B cell (primary cell): ENCODE measurements around the gene SLCO3A1. TPM values are rescaled to one million over a fixed set of nuclear protein-coding genes. Genes with fewer than 3 reads are reported as not detected.

Source experiments
- ATAC-seq: fragments of 200-7000 bp; cut with Tn5 transposase; one replicate; pipeline ENCODE4 v1.10.0; 2021; ENCODE audit warnings: low read depth, mild to moderate bottlenecking, moderate number of reproducible peaks, moderate library complexity
- CTCF ChIA-PET: fragments of 350-600 bp; sonication (Branson Sonifier 250); formaldehyde crosslinking; loops from one replicate; lab custom pipeline; 2021; ENCODE audit warnings: antibody characterized with exemption, inconsistent platforms; lab: Charles Lee
- POLR2A ChIA-PET: fragments of 350-600 bp; sonication (Branson Sonifier 250); formaldehyde crosslinking; loops from one replicate; lab custom pipeline; 2021; ENCODE audit warnings: antibody characterized with exemption; lab: Charles Lee
- DNase-seq: peaks from one replicate; pipeline ENCODE4 v3.0.0; 2013
- H2AFZ ChIP-seq: 2 replicates; pipeline ENCODE4 v1.6.1; 2012; ENCODE audit warnings: mild to moderate bottlenecking, low read depth, low read length; ENCODE audit not compliant: insufficient read depth, poor library complexity, severe bottlenecking
- H3K27ac ChIP-seq, 2 donors: 1 replicate in 1 of 2; 2 replicates in 1 of 2; pipeline ENCODE4 v1.5.1; 2012 to 2013; ENCODE audit warnings: low read length in 2 of 2, mild to moderate bottlenecking in 2 of 2, moderate library complexity in 1 of 2
- H3K27me3 ChIP-seq, 4 experiments: fragments of 200-600 bp in 1 of 4; sonication (generic) in 1 of 4; replicated peaks in 1 of 4; 1 replicate in 2 of 4; 2 replicates in 2 of 4; pipeline versions ENCODE4 v1.6.1 to v1.7.0; 2013 to 2016; ENCODE audit warnings: low read length in 3 of 4, mild to moderate bottlenecking in 2 of 4, mixed read lengths in 1 of 4, moderate library complexity in 1 of 4; ENCODE audit not compliant: insufficient read depth in 4 of 4, control insufficient read depth in 3 of 4; ENCODE audit errors: control extremely low read depth in 1 of 4
- H3K36me3 ChIP-seq, 2 experiments: replicated peaks in 1 of 2; 1 replicate in 1 of 2; 2 replicates in 1 of 2; pipeline versions ENCODE4 v1.6.1 to v1.7.1; 2013; ENCODE audit warnings: low read length in 1 of 2; ENCODE audit not compliant: insufficient read depth in 2 of 2, control insufficient read depth in 1 of 2; ENCODE audit errors: control extremely low read depth in 1 of 2, extremely low read depth in 1 of 2
- H3K4me1 ChIP-seq, 2 donors: fragments of 200-600 bp in 1 of 2; sonication (generic) in 1 of 2; 1 replicate in 1 of 2; 2 replicates in 1 of 2; pipeline versions ENCODE4 v1.5.1 to v1.6.1; 2013 to 2017; ENCODE audit warnings: low read length in 2 of 2; ENCODE audit not compliant: control insufficient read depth in 2 of 2, insufficient read depth in 2 of 2
- H3K4me2 ChIP-seq: replicated peaks from 2 replicates; pipeline ENCODE3; 2012; ENCODE audit warnings: mild to moderate bottlenecking, low read depth, low read length; ENCODE audit not compliant: poor library complexity, severe bottlenecking
- H3K4me3 ChIP-seq, 5 experiments: fragments of 200-600 bp in 1 of 5; sonication (generic) in 1 of 5; 1 replicate in 3 of 5; 2 replicates in 2 of 5; pipeline versions ENCODE4 v1.5.1 to v1.7.0; 2011 to 2016; ENCODE audit warnings: low read length in 4 of 5, mild to moderate bottlenecking in 4 of 5, low read depth in 2 of 5, control low read depth in 1 of 5, moderate library complexity in 1 of 5; ENCODE audit not compliant: insufficient read depth in 1 of 5; ENCODE audit errors: control extremely low read depth in 1 of 5, extremely low read depth in 1 of 5
- H3K79me2 ChIP-seq: fragments of 200-600 bp; sonication (generic); one replicate; pipeline ENCODE4 v1.6.0; 2016; ENCODE audit warnings: low read length; ENCODE audit not compliant: control insufficient read depth, insufficient read depth
- H3K9ac ChIP-seq: fragments of 200-600 bp; sonication (generic); 2 replicates; pipeline ENCODE4 v1.6.1; 2017; ENCODE audit warnings: mild to moderate bottlenecking, low read length, moderate library complexity
- H3K9me3 ChIP-seq, 3 donors: one replicate each; pipeline versions ENCODE4 v1.6.1 to v1.7.1; 2013; ENCODE audit warnings: low read length in 2 of 3; ENCODE audit not compliant: control insufficient read depth in 2 of 3, insufficient read depth in 1 of 3; ENCODE audit errors: control extremely low read depth in 1 of 3
- H4K20me1 ChIP-seq: 2 replicates; pipeline ENCODE4 v1.6.0; 2012; ENCODE audit warnings: mild to moderate bottlenecking, low read length; ENCODE audit not compliant: insufficient read depth, control insufficient read depth, poor library complexity, severe bottlenecking
- H3K27ac Mint-ChIP-seq: one replicate; pipeline ENCODE4 v1.8.0; 2021; ENCODE audit warnings: mixed read lengths
- H3K27me3 Mint-ChIP-seq: one replicate; pipeline ENCODE4 v1.8.0; 2021; ENCODE audit warnings: mixed read lengths
- H3K4me1 Mint-ChIP-seq: one replicate; pipeline ENCODE4 v1.8.0; 2021; ENCODE audit warnings: mixed read lengths
- H3K4me3 Mint-ChIP-seq: one replicate; pipeline ENCODE4 v1.8.0; 2021; ENCODE audit warnings: mixed read lengths
- H3K9me3 Mint-ChIP-seq: one replicate; pipeline ENCODE4 v1.8.0; 2022; ENCODE audit warnings: mixed read lengths; ENCODE audit not compliant: insufficient read depth
- CTCF ChIP-seq: fragments of 200-600 bp; IDR thresholded peaks from one replicate; pipeline ENCODE4 v1.8.0; 2022; ENCODE audit warnings: antibody characterized with exemption, mild to moderate bottlenecking
- EZH2 ChIP-seq: IDR thresholded peaks from 2 replicates; pipeline ENCODE4 v1.6.1; 2012; ENCODE audit warnings: borderline replicate concordance, low read depth, mild to moderate bottlenecking, moderate library complexity, low read length; ENCODE audit not compliant: insufficient read depth, poor library complexity, severe bottlenecking
- whole genome bisulfite sequencing: methylation state at CpG from one replicate; pipeline ENCODE4 v1.1.5; 2013; ENCODE audit warnings: missing lambda C conversion rate; ENCODE audit not compliant: insufficient coverage; 5-methylcytosine and 5-hydroxymethylcytosine counted together
- intact Hi-C: fragments of 100-400 bp; cut with micrococcal nuclease; formaldehyde crosslinking; loops from one replicate; pipeline ENCODE4 v1.10.0; 2022
- polyA plus RNA-seq: library from polyadenylated mRNA; depleted of rRNA; stranded (reverse); fragments of >200 nt; gene quantifications from 2 replicates; pipeline ENCODE4 v1.2.3, GENCODE V29; 2012
- total RNA-seq, 2 donors: library from RNA; stranded (reverse); fragments of 120-200 nt in 1 of 2; gene quantifications; 1 replicate in 1 of 2; 2 replicates in 1 of 2; pipeline versions ENCODE4 v1.2.3 to v1.2.4, GENCODE V29; 2013 to 2022

The SLCO3A1 gene
- total and polyA plus RNA-seq, 2 donors (not counting 1 experiment from before 2014, with no cell fraction given), result 0.99 to 2.3 TPM

GRCh38 chr15:92162657-92163056 is 309.1 kb downstream of the SLCO3A1 start:
- H3K79me2 ChIP-seq, result no peaks in the 10 kb centered on the region
- no peaks in the 10 kb centered on the region for H3K9me3 ChIP-seq
- POLR2A ChIA-PET, result no interaction called here
- no peaks in the 10 kb centered on the region for H3K36me3 ChIP-seq
- Mint-ChIP-seq H3K4me3 (no peak overlapping the region), H3K9me3 (no peaks in the 10 kb centered on the region), H3K4me1 (peaks cover 10% of the 10 kb centered on the region), H3K27ac (no peak overlapping the region), H3K27me3 (no peaks in the 10 kb centered on the region)
- WGBS, result 91% methylated on average over 16 of the region's 17 CpGs
- H3K4me3 ChIP-seq, result no peak overlapping the region
- CTCF ChIA-PET, result no interaction called here
- TF ChIP-seq CTCF (no peak), EZH2 (no peak)
- H3K9ac ChIP-seq, result no peak overlapping the region
- intact Hi-C loops, result no loop called here
- no peaks in the 10 kb centered on the region for H4K20me1 ChIP-seq
- DNase-seq (no peak), ATAC-seq (no peak)
- H3K4me1 ChIP-seq, result peaks cover 3 to 4% of the 10 kb centered on the region in 2 donors
- H3K4me2 ChIP-seq, result no peak overlapping the region
- H3K27ac ChIP-seq, result no peak overlapping the region
- no peaks in the 10 kb centered on the region for H3K27me3 ChIP-seq
- no peak overlapping the region for H2AFZ ChIP-seq

GRCh38 chr15:92163641-92164040 is 310.1 kb downstream of the SLCO3A1 start:
- no peak for DNase-seq

More at GRCh38 chr15:92163641-92164040, 310.1 kb downstream of the SLCO3A1 start:
- Histone ChIP-seq H3K9me3 (no peaks in the 10 kb centered on the region), H3K4me2 (no peak overlapping the region), H3K79me2 (no peaks in the 10 kb centered on the region), H3K36me3 (no peaks in the 10 kb centered on the region), H3K9ac (no peak overlapping the region), H3K27ac (no peak overlapping the region), H3K4me3 (no peak overlapping the region), H3K27me3 (no peaks in the 10 kb centered on the region), H3K4me1 (peaks cover 3 to 4% of the 10 kb centered on the region in 2 donors), H4K20me1 (no peaks in the 10 kb centered on the region), H2AFZ (no peak overlapping the region)
- ChIA-PET POLR2A (no interaction called here), CTCF (no interaction called here)
- Mint-ChIP-seq H3K27me3 (no peaks in the 10 kb centered on the region), H3K4me1 (peaks cover 10% of the 10 kb centered on the region), H3K4me3 (no peak overlapping the region), H3K9me3 (no peaks in the 10 kb centered on the region), H3K27ac (no peak overlapping the region)
- ATAC-seq, result no peak
- WGBS, result 71% methylated on average over 3 of the region's 10 CpGs
- intact Hi-C loops, result no loop called here
- no peak for TF ChIP-seq CTCF
- no peak for TF ChIP-seq EZH2
